Vein endothelial cell (primary cell): Measurements from ENCODE around the gene IGSF10. TPM values are rescaled to one million over a fixed set of nuclear protein-coding genes. Genes with fewer than 3 reads are reported as not detected.

ENCODE experiments used
- small RNA-seq: library from RNA; depleted of rRNA; stranded (forward); fragments of <200 nt; gene quantifications from one replicate; pipeline ENCODE3, GENCODE V24; 2012
- total RNA-seq: library from RNA; depleted of rRNA; stranded (reverse); fragments of >200 nt; gene quantifications from 2 replicates; pipeline ENCODE4 v1.2.3, GENCODE V29; 2012

The IGSF10 gene
- total RNA-seq, result under 0.01 TPM in 1 of 2 replicates, not detected in the other

GRCh38 chr3:151460774-151461450, at the start of gene IGSF10:
IGSF10 (minus strand) TSS chr3:151461061; CDS start chr3:151458709, 2,352 bp downstream.

Small RNA genes within 50 kb of the gene (small RNA-seq; reads per million reads assigned to genes)
- gene AC117454.1, result not detected

Other genes with a start within 250 kb of the IGSF10 start
- not detected in 2 replicates for gene P2RY14, start 182.5 kb downstream of the IGSF10 start, total RNA-seq
- 0.19 and 0.33 TPM in 2 replicates for gene GPR87, start 144.2 kb downstream of the IGSF10 start, total RNA-seq
- not detected in 2 replicates for gene P2RY13, start 131.5 kb downstream of the IGSF10 start, total RNA-seq
- gene P2RY12, start 76.3 kb downstream of the IGSF10 start, total RNA-seq, result not detected in 2 replicates